Fibroblast of the aortic adventitia (primary cell): Measurements from ENCODE around the gene TGM5. TPM values are rescaled to one million over a fixed set of nuclear protein-coding genes. Genes with fewer than 3 reads are reported as not detected.

Experiments used
- DNase-seq: peaks from one replicate; pipeline ENCODE4 v3.0.0-alpha.2; 2010; ENCODE audit warnings: low read depth
- H3K4me3 ChIP-seq: 2 replicates; pipeline ENCODE4 v1.5.1; 2011; ENCODE audit warnings: low read depth, mild to moderate bottlenecking, control low read depth, low read length, moderate library complexity
- total RNA-seq: library from RNA; depleted of rRNA; stranded (reverse); fragments of >200 nt; gene quantifications from 2 replicates; pipeline ENCODE4 v1.2.3, GENCODE V29; 2012; ENCODE audit warnings: low replicate concordance
- TF ChIP-seq, protein P1 (sequence below): IDR thresholded peaks from 2 replicates; pipeline ENCODE4 v1.5.1; 2011; ENCODE audit warnings: mild to moderate bottlenecking, low read length, control low read depth, inconsistent platforms; ENCODE audit not compliant: insufficient read depth

Gene TGM5
- total RNA-seq, 1 donor = not detected

GRCh38 chr15:43212951-43213350 lies 53.8 kb downstream of the TGM5 start:
- no peak overlapping the region for H3K4me3 ChIP-seq
- TF ChIP-seq, protein P1, sequence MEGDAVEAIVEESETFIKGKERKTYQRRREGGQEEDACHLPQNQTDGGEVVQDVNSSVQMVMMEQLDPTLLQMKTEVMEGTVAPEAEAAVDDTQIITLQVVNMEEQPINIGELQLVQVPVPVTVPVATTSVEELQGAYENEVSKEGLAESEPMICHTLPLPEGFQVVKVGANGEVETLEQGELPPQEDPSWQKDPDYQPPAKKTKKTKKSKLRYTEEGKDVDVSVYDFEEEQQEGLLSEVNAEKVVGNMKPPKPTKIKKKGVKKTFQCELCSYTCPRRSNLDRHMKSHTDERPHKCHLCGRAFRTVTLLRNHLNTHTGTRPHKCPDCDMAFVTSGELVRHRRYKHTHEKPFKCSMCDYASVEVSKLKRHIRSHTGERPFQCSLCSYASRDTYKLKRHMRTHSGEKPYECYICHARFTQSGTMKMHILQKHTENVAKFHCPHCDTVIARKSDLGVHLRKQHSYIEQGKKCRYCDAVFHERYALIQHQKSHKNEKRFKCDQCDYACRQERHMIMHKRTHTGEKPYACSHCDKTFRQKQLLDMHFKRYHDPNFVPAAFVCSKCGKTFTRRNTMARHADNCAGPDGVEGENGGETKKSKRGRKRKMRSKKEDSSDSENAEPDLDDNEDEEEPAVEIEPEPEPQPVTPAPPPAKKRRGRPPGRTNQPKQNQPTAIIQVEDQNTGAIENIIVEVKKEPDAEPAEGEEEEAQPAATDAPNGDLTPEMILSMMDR = no peak
- no peak for DNase-seq

- DNase-seq = no peak
- TF ChIP-seq, protein P1 = no peak
- no peak overlapping the region for H3K4me3 ChIP-seq
Observed at GRCh38 chr15:43212299-43212698, 54.4 kb downstream of the TGM5 start.

DNA sequence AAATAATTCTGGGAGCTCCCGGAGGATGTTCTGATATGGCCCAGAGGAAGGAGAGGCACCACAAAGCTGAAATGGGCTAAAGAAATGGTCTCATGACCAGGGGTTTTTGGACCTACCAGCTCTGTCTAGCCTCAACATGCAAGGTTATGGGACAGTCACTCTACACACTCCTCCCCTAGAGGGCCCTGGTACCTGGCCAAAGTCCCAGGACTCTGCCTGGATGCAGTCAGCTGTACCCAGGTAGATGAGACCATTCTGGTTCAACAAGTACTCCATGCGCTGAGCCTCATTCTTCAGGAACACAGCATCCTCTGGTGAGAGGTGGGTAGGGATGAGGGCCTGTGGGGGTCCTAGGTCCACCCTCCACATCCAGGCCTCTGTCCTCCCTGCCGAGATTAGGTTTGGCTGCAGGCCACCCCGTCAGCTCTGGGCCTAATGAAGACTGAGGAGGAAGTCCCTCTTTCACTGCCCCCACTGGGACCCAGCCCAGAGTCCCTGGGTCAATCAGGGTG lies 55.4 kb downstream of the TGM5 start:
- no peak for DNase-seq
- TF ChIP-seq, protein P1 = no peak
- H3K4me3 ChIP-seq = no peak overlapping the region

GRCh38 chr15:43210807-43211206 lies 55.9 kb downstream of the TGM5 start:
- H3K4me3 ChIP-seq = no peak overlapping the region
- DNase-seq = no peak
- TF ChIP-seq, protein P1 = no peak

DNA sequence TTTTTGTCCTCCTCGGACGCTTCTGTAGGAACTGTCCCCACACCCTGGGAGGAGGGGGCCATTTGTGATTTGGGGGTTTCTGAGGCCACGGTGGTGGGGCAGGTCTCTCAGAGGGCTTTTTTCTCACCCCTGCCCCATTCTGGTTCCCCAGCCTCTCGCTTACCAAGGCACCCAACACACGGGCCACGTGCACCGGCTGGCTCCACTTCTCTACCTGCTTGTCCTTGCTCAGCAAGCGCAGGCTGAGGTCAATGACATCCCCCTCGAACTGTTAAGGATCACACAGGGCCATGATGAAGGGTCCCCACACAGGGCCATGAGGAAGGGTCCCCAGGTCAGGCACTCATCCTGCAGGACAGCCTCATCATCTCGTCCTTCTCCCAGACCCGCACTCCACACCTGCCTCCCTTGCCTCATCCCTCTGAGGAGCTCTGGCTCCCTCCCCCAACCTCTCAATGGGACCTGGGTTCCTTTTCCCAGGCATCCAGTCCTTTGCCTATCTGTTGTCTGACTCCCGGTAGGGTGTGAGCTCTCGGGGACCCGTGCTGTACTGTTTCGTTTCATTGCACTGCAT lies 56.5 kb downstream of the TGM5 start:
- DNase-seq = no peak
- TF ChIP-seq, protein P1 = no peak

DNA sequence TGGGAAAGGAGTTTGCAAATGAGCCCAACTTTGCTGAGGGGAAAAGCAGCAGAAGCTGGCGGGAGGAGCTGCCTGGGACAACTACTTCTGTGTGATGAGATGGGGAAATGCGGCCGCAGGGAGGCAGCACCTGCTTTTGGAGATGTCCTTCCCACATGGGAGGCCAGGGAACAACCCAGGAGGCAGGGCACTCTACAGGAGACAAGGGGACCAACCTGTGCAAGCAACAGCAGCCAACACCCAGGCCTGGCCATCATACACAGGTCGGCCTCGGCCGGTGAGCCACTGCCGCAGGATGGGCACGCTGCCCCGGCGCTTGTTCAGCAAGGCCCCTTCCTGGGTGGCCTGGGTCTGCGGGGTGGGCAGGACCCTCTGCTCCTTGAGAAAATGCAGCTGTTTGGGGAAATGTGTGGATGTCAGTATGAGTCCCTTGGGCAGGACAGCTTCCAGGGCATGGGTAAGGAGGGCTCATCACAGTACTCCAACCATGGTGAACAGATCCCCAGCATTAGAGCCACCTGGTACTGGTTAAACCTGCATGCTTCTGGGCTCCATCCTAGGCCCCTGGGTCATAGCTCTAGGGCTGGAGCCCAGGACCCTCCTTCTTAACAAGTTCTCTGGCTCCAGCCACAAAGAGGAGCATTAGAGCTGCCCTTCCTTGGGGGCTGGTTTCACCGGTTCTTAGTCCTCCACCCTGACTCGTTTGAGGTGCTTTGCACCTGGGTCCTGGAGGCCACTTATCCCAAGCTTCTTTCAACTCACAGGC lies 57.5 kb downstream of the TGM5 start:
- no peak for DNase-seq
- TF ChIP-seq, protein P1 = no peak
- H3K4me3 ChIP-seq = no peak overlapping the region

More for the DNA sequence above, 56.5 kb downstream of the TGM5 start:
- H3K4me3 ChIP-seq = no peak overlapping the region
